Activated T-cell treated with anti-CD3 and anti-CD28 coated beads, Interleukin-2, amount 50 U/mL, for 24 hours (primary cell): ENCODE results near the gene POLD3.

ENCODE experiments used
- DNase-seq: peaks from one replicate; pipeline ENCODE4 v3.0.0-alpha.2; 2020
- H3K27ac Mint-ChIP-seq: 2 replicates; pipeline ENCODE4 v1.8.0; 2020; ENCODE audit warnings: mild to moderate bottlenecking, mixed read lengths
- H3K27me3 Mint-ChIP-seq: 2 replicates; pipeline ENCODE4 v1.8.0; 2020; ENCODE audit warnings: mixed read lengths
- H3K36me3 Mint-ChIP-seq: 2 replicates; pipeline ENCODE4 v1.8.0; 2020; ENCODE audit warnings: low read depth, mixed read lengths
- H3K4me1 Mint-ChIP-seq: 2 replicates; pipeline ENCODE4 v1.8.0; 2020; ENCODE audit warnings: low read depth, mixed read lengths
- H3K4me3 Mint-ChIP-seq: 2 replicates; pipeline ENCODE4 v1.8.0; 2020; ENCODE audit warnings: mild to moderate bottlenecking, moderate library complexity, mixed read lengths
- H3K9me3 Mint-ChIP-seq: 2 replicates; pipeline ENCODE4 v1.8.0; 2020; ENCODE audit warnings: mixed read lengths

POLD3 gene, protein sequence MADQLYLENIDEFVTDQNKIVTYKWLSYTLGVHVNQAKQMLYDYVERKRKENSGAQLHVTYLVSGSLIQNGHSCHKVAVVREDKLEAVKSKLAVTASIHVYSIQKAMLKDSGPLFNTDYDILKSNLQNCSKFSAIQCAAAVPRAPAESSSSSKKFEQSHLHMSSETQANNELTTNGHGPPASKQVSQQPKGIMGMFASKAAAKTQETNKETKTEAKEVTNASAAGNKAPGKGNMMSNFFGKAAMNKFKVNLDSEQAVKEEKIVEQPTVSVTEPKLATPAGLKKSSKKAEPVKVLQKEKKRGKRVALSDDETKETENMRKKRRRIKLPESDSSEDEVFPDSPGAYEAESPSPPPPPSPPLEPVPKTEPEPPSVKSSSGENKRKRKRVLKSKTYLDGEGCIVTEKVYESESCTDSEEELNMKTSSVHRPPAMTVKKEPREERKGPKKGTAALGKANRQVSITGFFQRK

DNA sequence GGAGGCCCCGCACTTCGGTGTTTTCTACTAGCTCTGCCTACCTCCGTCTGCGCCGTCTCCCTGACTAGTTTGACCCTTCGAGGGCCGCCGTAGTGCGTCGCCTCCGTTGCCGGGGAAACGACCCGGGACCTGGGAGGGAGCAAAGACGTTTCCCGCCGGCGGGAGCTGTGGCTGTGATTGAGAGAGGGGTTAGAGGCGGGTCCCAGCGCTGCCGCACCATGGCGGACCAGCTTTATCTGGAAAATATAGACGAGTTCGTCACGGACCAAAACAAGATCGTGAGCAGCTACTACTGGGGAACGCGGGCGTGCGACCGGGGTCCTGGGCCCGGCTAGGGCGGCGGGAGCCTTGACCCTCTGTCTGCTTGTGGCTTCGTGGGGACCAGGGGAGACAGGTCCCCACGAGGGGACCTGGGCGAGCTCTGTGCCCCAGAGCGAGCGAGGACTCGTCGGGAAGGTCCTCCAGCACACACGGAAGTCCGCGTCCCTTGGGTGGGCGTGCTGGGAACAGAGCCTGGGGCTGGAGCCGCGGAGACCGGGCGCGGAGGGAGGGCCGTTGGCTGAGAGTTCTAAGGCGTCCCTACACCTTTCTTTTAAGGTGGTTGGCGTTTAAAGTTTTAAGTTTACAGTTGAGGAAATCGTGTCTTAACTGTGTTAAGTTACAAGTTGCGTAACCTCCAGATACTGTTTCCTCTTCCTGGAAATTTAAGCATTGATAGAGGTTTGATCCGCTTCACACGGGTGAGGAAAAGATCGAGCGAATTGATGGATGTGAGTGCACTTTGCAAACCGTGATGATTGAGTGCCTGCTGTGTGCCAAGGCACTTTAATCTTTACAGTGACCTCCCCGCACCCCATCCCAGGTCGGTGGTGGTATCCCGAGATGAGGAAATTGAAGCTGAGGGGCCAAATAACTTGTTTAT lies at the start of gene POLD3:
Gene POLD3, plus strand, starts transcription at position 142 of the 922 bp plus-strand sequence. Its CDS starts 77 bp downstream, at position 219.
- peaks cover 52% of the 10 kb centered on the region for H3K36me3 Mint-ChIP-seq
- H3K9me3 Mint-ChIP-seq, result peaks cover 2% of the 10 kb centered on the region
- H3K27ac Mint-ChIP-seq, result peak within 1 kb of the TSS; percentile 99
- no peaks in the 10 kb centered on the region for H3K27me3 Mint-ChIP-seq
- H3K4me1 Mint-ChIP-seq, result peaks cover 28% of the 10 kb centered on the region
- peak; percentile 96 for DNase-seq
- H3K4me3 Mint-ChIP-seq, result peak within 1 kb of the TSS; percentile 100

DNA sequence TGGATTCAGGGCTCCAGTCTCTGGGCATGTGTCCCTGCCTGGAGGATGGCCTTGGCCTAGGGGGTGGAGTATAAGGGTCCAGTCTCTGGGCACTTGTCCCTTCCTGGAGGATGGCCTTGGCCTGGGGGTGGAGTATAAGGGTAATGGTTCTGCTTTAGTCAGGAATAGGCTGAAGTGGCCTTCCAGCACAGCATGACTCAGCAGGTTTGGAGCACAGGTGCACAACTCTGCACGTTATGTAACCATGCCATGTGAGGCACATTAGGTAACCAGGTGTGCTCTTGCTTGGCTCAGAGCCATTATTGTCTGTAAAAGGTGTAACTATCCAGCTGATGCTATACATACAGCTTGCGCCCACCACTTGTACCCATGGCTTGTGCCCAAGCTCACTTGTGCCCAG lies 48.4 kb upstream of the POLD3 start:
- no peak for DNase-seq
- H3K4me1 Mint-ChIP-seq, result no peaks in the 10 kb centered on the region
- peaks cover 12% of the 10 kb centered on the region for H3K9me3 Mint-ChIP-seq
- H3K27me3 Mint-ChIP-seq, result peaks cover 4% of the 10 kb centered on the region
- no peak overlapping the region for H3K4me3 Mint-ChIP-seq
- H3K27ac Mint-ChIP-seq, result no peak overlapping the region
- no peaks in the 10 kb centered on the region for H3K36me3 Mint-ChIP-seq

DNA sequence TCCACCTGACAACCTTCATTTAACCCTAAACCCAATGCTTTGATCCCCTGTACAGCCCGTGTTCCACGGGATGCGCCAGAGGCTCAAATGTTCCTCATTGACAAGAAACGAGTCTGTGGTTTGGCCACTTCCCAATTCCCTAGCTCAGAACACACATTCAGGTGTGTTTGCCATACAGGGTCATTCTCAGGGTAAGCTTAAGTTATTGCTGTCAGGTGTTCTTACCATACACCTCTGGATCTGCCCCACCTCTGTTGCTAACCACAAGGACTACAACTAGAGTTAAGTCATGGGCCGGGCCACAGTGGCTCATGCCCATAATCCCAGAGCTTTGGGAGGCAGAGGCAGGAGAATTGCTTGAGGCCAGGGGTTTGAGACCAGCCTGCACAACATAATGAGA lies 45.6 kb upstream of the POLD3 start:
- Mint-ChIP-seq H3K4me1 (no peaks in the 10 kb centered on the region), H3K4me3 (no peak overlapping the region), H3K9me3 (peaks cover 12% of the 10 kb centered on the region), H3K27me3 (no peaks in the 10 kb centered on the region), H3K27ac (no peak overlapping the region), H3K36me3 (no peaks in the 10 kb centered on the region)
- DNase-seq, result no peak

DNA sequence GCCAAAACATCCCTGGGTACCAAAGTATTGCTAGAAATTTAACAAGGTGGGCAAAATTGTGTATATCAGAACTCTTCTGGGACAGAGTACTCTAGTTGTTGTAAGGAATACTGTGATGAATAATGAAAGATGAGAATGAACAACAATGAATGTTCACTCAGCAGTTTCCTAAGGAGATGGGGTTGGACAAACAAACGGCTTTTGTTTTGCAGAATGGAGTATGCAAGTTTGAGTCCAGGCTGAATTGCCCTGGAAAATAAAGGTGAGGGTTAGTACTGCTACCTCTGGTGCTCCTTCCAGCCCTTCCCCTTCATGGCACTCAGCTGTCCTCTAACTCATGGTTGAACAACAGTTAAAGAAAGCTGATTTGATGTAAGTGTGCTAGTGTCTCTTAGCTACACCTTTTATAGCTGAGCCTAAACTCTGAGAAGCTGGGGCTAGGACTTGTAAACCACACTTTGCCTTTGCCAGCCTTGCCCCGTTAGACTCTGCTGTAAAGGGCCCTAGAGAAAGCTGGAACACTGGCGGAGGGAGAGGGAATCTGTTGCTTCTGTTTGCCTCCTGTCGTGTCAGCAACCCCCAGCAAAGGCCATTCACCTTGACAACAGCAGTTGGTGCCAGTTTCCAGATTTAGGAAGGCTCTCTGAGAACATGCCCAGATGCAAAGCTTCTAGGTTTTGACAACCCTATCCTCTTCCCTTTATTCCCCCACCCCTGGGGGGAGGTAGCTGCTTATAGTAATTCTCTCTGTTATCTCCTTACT lies 41.2 kb upstream of the POLD3 start:
- no peak for DNase-seq
- H3K36me3 Mint-ChIP-seq, result no peaks in the 10 kb centered on the region
- H3K27me3 Mint-ChIP-seq, result peaks cover 10% of the 10 kb centered on the region
- H3K4me1 Mint-ChIP-seq, result no peaks in the 10 kb centered on the region
- no peak overlapping the region for H3K27ac Mint-ChIP-seq
- no peaks in the 10 kb centered on the region for H3K9me3 Mint-ChIP-seq
- H3K4me3 Mint-ChIP-seq, result no peak overlapping the region

DNA sequence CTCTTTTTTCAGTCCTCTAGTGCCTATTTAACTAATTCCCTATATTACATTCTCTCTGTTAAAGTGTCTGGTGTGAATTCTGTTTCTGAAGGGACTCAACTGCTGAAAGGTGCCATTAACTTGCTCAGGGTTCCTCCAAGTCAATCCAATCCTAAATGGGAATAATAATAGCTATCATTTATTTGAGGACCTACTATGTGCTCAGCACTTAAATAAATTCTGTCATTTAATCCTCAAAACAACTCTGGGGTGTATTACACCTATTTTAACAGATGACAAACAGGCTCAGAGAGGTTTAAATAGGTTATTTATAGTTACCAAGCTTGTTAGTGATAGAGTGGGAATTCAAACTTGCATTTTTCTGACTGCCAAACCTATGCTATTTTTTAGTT lies 40.6 kb upstream of the POLD3 start:
- no peak for DNase-seq
- no peaks in the 10 kb centered on the region for H3K4me1 Mint-ChIP-seq
- H3K4me3 Mint-ChIP-seq, result no peak overlapping the region
- no peaks in the 10 kb centered on the region for H3K36me3 Mint-ChIP-seq
- H3K27ac Mint-ChIP-seq, result no peak overlapping the region
- H3K27me3 Mint-ChIP-seq, result peaks cover 11% of the 10 kb centered on the region
- no peaks in the 10 kb centered on the region for H3K9me3 Mint-ChIP-seq

DNA sequence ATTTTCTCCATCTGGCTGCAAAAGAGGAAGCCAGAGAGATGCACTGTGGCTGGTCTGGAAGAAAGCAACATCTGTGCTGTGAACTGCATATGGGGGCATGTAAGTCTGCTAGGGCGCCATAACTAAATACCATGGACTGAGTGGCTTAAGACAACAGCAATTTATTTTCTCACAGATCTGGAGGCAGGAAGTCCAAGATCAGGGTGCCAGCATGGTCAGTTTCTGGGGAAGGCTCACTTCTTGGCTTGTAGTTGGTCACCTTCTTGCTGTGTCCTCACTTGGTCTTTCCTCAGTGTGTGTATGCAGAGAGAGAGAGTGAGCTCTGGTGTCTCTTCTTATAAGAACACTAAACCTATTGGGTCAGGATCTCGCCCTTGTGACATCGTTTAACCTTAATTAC lies 34.9 kb upstream of the POLD3 start:
- no peak for DNase-seq
- no peak overlapping the region for H3K27ac Mint-ChIP-seq
- H3K27me3 Mint-ChIP-seq, result peaks cover 14% of the 10 kb centered on the region
- H3K4me3 Mint-ChIP-seq, result no peak overlapping the region
- no peaks in the 10 kb centered on the region for H3K36me3 Mint-ChIP-seq
- no peaks in the 10 kb centered on the region for H3K4me1 Mint-ChIP-seq
- H3K9me3 Mint-ChIP-seq, result peaks cover 3% of the 10 kb centered on the region

DNA sequence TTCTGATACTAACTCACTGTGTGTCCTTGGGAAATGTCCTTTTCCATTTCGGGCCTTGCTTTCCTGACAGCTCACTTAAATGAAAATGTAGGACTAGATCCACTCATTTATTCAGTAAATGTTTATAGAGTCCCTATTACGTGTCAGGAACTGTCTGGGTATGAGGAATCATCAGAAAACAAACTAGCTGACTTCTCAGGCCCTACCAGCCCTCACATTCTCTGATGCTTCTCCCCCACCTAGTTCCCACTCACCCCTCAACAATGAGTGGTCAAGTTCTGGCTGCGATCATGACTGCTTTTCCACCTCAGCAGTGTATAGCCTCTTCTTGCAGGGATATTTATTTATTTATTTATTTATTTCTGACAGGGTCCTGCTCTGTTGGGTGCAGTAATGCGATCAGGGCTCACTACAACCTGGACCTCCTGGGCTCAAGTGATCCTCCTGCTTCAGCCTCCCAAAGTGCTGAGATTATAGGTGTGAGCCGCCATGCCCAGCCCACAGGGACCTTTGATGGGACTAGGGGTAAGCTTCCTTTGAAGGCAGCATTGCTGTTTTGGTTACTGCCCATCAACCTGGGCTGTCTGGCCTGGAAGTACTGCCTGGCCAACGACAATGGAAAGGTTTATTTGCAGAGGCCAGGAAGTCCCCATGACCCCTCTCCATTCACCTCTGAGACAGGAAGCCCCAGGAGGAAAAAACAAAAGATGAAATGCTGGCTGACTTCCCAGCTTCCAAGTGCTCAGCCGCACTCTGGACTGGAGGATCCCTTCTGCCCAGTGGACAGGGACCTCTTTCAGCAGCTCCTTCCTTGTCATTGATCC lies 33.1 kb upstream of the POLD3 start:
- Mint-ChIP-seq H3K4me1 (no peaks in the 10 kb centered on the region), H3K4me3 (no peak overlapping the region), H3K27me3 (peaks cover 15% of the 10 kb centered on the region), H3K9me3 (peaks cover 3% of the 10 kb centered on the region), H3K27ac (no peak overlapping the region), H3K36me3 (no peaks in the 10 kb centered on the region)
- no peak for DNase-seq

DNA sequence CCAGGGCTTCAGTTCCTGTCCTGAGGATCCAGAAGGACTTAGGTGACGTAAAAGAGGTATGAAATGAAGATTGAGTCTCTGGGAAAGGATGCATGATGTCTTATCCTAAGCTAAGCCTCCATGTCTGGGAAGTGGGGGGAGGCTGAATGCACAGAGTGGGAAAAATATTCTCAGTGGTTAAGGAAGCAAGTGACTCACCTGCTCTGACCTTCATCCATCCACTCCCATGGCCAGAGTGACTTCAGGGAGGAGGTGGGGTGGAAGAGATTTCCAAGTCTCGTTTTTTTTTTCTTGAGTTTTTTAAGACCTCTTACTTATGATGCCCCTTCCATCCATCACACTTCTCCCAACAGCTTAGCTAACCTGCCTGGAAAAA lies 32.5 kb upstream of the POLD3 start:
- H3K4me1 Mint-ChIP-seq, result no peaks in the 10 kb centered on the region
- H3K9me3 Mint-ChIP-seq, result peaks cover 3% of the 10 kb centered on the region
- DNase-seq, result no peak
- no peak overlapping the region for H3K27ac Mint-ChIP-seq
- no peak overlapping the region for H3K4me3 Mint-ChIP-seq
- peaks cover 15% of the 10 kb centered on the region for H3K27me3 Mint-ChIP-seq
- H3K36me3 Mint-ChIP-seq, result no peaks in the 10 kb centered on the region

DNA sequence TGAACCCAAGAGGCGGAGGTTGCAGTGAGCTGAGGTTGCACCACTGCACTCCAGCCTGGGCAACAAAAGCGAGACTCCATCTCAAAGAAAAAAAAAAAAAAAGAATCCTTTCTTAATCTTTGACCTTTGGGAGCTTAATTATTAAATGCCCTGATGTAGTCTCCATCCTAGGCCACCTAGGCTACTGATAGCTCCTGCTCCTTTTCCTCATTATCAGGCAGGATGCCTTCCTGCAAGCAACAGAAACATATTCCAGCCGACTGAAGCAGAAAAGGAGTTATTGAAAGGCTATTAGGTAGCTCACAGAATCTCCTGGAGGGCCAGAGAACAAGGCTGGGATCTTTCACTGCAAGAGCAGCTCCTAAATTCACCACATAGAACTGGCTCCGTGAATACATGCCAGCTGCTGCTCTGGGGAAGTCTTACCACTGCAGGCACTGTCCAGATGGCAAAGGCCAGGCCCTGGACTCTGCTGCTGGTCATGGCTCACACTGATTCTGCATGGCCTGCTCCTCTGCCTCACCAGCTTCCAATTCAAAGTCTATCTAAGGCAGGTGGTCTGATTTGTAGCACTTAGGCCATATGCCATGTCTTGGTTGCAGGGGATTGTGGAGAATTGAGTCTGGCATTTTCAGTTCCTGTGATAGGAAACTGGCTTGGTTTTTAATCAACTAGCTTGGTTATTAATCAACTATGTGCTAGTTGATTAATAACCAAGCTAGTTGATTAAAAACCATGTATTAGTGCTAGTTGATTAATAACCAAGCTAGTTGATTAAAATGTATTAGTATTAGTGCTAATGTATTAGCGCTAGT lies 26.0 kb upstream of the POLD3 start:
- no peak overlapping the region for H3K27ac Mint-ChIP-seq
- no peak overlapping the region for H3K4me3 Mint-ChIP-seq
- no peak for DNase-seq
- H3K4me1 Mint-ChIP-seq, result no peaks in the 10 kb centered on the region
- no peaks in the 10 kb centered on the region for H3K36me3 Mint-ChIP-seq
- peaks cover under 1% of the 10 kb centered on the region for H3K9me3 Mint-ChIP-seq
- H3K27me3 Mint-ChIP-seq, result peaks cover 6% of the 10 kb centered on the region

DNA sequence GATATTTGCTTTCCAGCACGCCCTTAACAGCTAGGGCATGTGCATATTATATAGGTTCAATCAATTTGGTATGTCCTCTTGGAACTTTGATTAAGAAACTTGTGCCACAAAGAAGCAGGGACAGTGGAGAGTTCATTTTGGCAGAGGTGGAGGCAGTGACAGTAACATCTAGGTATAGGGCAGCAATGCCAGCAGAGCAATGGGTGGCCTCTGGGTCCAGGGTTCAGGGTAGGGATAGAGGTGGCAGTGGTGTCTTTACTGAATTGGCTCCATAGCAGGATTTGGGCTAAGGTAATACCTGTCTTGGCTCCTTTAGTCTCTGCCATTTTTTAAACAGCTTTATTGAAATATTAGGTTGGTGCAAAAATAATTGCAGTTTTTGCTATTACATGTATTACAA lies 24.4 kb upstream of the POLD3 start:
- no peak overlapping the region for H3K4me3 Mint-ChIP-seq
- no peak overlapping the region for H3K27ac Mint-ChIP-seq
- no peaks in the 10 kb centered on the region for H3K9me3 Mint-ChIP-seq
- H3K27me3 Mint-ChIP-seq, result peaks cover 11% of the 10 kb centered on the region
- no peaks in the 10 kb centered on the region for H3K36me3 Mint-ChIP-seq
- no peak for DNase-seq
- no peaks in the 10 kb centered on the region for H3K4me1 Mint-ChIP-seq

DNA sequence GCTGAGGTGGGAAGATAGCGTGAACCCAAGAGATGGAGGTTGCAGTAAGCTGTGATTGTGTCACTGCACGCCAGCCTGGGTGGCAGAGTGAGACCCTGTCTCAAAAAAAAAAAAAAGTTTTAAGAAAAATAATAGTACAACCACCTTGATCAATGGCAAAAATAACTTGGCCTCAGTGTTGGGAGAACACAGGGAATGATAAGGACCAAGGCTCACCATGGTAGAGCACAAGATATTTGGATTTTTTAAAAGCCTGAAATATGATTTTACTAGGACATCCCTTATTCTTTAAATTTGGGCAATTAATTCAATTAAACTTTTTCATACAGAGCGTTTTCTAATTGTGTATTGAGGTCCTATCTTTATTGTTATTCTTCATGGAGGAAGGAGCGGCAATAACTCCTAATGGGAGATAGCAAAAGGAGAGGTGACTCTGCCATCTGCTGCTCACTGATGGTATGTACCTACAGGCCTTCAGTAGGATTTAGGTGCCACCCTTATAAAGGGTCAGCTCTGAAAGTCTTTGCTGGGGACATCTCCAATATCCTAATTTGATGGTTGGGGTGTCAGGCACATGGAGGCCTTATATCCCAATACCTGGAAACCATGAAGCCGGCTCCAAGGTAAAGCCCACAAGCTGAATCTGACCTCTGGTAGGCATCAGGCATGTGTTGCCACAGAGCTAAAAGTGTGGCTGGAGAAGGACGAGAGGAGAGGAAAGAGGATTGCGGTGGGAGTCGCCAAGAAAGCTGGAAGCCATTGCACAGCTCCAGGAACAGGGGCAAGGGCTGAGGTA lies 21.9 kb upstream of the POLD3 start:
- Mint-ChIP-seq H3K9me3 (no peaks in the 10 kb centered on the region), H3K4me3 (no peak overlapping the region), H3K4me1 (no peaks in the 10 kb centered on the region), H3K27ac (no peak overlapping the region), H3K27me3 (peaks cover 12% of the 10 kb centered on the region), H3K36me3 (no peaks in the 10 kb centered on the region)
- DNase-seq, result no peak

DNA sequence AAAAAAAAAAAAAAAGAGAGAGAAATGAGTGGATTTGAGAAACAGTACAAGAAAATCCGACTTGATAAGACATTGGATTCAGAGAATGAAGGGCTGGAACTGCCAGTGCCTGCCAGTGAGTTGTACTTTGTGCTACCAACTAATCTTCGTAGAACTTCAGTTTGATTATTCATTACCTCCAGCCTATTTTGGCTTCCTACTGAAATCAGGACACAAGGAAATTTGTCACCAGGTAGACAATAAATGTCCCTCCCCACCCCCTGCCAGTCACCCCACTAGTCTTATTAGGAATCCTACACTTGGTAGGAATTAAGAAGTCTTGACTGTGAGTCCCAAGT lies 21.4 kb upstream of the POLD3 start:
- Mint-ChIP-seq H3K27me3 (peaks cover 12% of the 10 kb centered on the region), H3K36me3 (no peaks in the 10 kb centered on the region), H3K4me1 (no peaks in the 10 kb centered on the region), H3K4me3 (no peak overlapping the region), H3K27ac (no peak overlapping the region), H3K9me3 (no peaks in the 10 kb centered on the region)
- DNase-seq, result no peak

DNA sequence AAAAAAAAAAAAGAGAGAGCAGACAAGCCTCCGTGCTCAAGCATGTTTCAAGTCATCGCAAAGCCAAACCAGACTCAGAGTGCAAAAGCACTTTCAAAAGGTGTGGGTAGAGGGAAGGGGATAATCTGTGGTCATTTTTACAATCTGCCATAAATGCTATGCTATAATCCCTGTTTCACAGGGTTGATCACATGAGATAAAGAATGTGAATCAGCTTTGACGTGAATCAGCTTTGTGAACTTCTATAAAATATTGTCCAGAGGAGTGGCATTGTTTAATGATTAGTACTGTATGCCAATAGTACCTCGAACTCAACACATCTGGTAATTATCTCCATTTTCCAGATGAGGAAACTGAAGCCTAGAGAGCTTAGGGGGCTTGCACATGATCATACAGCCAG lies 20.0 kb upstream of the POLD3 start:
- Mint-ChIP-seq H3K9me3 (no peaks in the 10 kb centered on the region), H3K36me3 (no peaks in the 10 kb centered on the region), H3K27me3 (peaks cover 12% of the 10 kb centered on the region), H3K4me1 (no peaks in the 10 kb centered on the region), H3K4me3 (no peak overlapping the region), H3K27ac (no peak overlapping the region)
- DNase-seq, result no peak
